Measurements from ENCODE around the gene GDAP2.

DNA sequence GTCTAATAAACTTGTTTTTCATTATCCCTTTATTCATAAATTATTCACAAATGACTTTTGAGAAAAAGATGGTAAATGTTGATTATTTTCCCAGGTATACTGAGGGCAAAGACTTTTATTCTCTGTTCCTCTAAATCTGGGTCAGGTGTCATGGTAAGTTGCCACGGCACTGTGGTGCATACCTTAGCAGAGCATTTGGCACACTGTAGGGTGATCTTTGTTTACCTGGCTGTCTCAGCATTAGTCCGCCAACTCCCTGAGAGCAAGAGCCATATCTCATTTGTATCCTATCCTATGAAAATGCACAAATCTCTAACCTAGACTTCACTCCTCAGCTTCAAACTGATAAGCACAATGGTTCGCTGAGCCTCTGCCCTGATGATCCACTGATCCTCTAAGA lies 24.9 kb downstream of the GDAP2 start:
- TF ChIP-seq, protein P1, sequence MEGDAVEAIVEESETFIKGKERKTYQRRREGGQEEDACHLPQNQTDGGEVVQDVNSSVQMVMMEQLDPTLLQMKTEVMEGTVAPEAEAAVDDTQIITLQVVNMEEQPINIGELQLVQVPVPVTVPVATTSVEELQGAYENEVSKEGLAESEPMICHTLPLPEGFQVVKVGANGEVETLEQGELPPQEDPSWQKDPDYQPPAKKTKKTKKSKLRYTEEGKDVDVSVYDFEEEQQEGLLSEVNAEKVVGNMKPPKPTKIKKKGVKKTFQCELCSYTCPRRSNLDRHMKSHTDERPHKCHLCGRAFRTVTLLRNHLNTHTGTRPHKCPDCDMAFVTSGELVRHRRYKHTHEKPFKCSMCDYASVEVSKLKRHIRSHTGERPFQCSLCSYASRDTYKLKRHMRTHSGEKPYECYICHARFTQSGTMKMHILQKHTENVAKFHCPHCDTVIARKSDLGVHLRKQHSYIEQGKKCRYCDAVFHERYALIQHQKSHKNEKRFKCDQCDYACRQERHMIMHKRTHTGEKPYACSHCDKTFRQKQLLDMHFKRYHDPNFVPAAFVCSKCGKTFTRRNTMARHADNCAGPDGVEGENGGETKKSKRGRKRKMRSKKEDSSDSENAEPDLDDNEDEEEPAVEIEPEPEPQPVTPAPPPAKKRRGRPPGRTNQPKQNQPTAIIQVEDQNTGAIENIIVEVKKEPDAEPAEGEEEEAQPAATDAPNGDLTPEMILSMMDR (IDR thresholded peaks at IDR 0.05), result no peak
- no peak for TF ChIP-seq SIN3A (IDR thresholded peaks at IDR 0.05; ENCODE audit: borderline replicate concordance, insufficient read depth, low read depth, low read length)
- TF ChIP-seq REST (IDR thresholded peaks at IDR 0.05; ENCODE audit: insufficient read depth in 1 of 2, low read depth in 2 of 2, low read length in 1 of 2), result no peak
